Measurements from ENCODE around the gene LMO7.
A peak's percentile ranks its signal among the peaks of the same experiment; 100 is the strongest.

The LMO7 gene

GRCh38 chr13:75759531-75759930, 123.4 kb downstream of the LMO7 start:
- H3K36me3 ChIP-seq (ENCODE audit: control insufficient read depth in 1 of 2, insufficient read depth in 2 of 2, low read depth in 1 of 2, low read length in 2 of 2) = peaks cover 0 to 10% of the 10 kb centered on the region in 2 experiments
- no peak overlapping the region for H2BK5ac ChIP-seq (ENCODE audit: low read depth, low read length, poor library complexity, severe bottlenecking)
- peak overlapping the region; percentile 40 for H4K8ac ChIP-seq (ENCODE audit: low read length)
- no peak overlapping the region for H3K14ac ChIP-seq (ENCODE audit: low read length in 2 of 2)
- H2BK15ac ChIP-seq (ENCODE audit: low read depth, poor library complexity, severe bottlenecking) = no peak overlapping the region
- H3K4ac ChIP-seq (ENCODE audit: low read depth in 1 of 2, low read length in 2 of 2) = no peak overlapping the region
- H3K4me2 ChIP-seq (ENCODE audit: low read length, poor library complexity, severe bottlenecking) = no peak overlapping the region
- no peak overlapping the region for H3K9ac ChIP-seq (ENCODE audit: low read length)
- no peak overlapping the region for H3K18ac ChIP-seq (ENCODE audit: low read depth in 1 of 2, low read length in 2 of 2)
- no peak overlapping the region for H2BK120ac ChIP-seq (ENCODE audit: low read depth, low read length)
- no peaks in the 10 kb centered on the region for H3K27me3 ChIP-seq (ENCODE audit: control insufficient read depth in 1 of 2, insufficient read depth in 1 of 2, low read length in 2 of 2)
- no peaks in the 10 kb centered on the region for H3K9me3 ChIP-seq (ENCODE audit: control insufficient read depth, low read length)
- H4K91ac ChIP-seq (ENCODE audit: low read length) = no peak overlapping the region
- peaks cover 30% of the 10 kb centered on the region for H3K79me1 ChIP-seq (replicated peaks; ENCODE audit: low read length, poor library complexity, severe bottlenecking)
- H3K4me1 ChIP-seq (ENCODE audit: control insufficient read depth, insufficient read depth, low read depth, low read length) = peaks cover 2% of the 10 kb centered on the region
- H3K4me3 ChIP-seq (ENCODE audit: insufficient read depth in 1 of 2, low read depth in 1 of 2, low read length in 2 of 2) = no peak overlapping the region
- WGBS = 96% methylated on average over 6 of the region's 7 CpGs
- H3K27ac ChIP-seq (ENCODE audit: low read length, poor library complexity, severe bottlenecking) = no peak overlapping the region
- H3K23ac ChIP-seq (ENCODE audit: low read length in 2 of 2) = no peak overlapping the region
- no peak overlapping the region for H2AFZ ChIP-seq (ENCODE audit: low read depth, low read length)
- no peak overlapping the region for H2BK12ac ChIP-seq (ENCODE audit: low read length in 2 of 2)
- DNase-seq = no peak
- H2AK5ac ChIP-seq (ENCODE audit: low read length, severe bottlenecking) = no peak overlapping the region

- H3K23ac ChIP-seq (ENCODE audit: low read length in 2 of 2) = no peak overlapping the region
- no peak overlapping the region for H2AK5ac ChIP-seq (ENCODE audit: low read length, severe bottlenecking)
- 90% methylated on average over 6 of the region's 9 CpGs for WGBS
- H2BK15ac ChIP-seq (ENCODE audit: low read depth, poor library complexity, severe bottlenecking) = no peak overlapping the region
- peaks cover 2% of the 10 kb centered on the region for H3K4me1 ChIP-seq (ENCODE audit: control insufficient read depth, insufficient read depth, low read depth, low read length)
- H3K27me3 ChIP-seq (ENCODE audit: control insufficient read depth in 1 of 2, insufficient read depth in 1 of 2, low read length in 2 of 2) = no peaks in the 10 kb centered on the region
- no peak overlapping the region for H3K4ac ChIP-seq (ENCODE audit: low read depth in 1 of 2, low read length in 2 of 2)
- no peak for DNase-seq
- peak overlapping the region; percentile 9 for H4K8ac ChIP-seq (ENCODE audit: low read length)
- H2BK120ac ChIP-seq (ENCODE audit: low read depth, low read length) = no peak overlapping the region
- H2BK5ac ChIP-seq (ENCODE audit: low read depth, low read length, poor library complexity, severe bottlenecking) = no peak overlapping the region
- no peak overlapping the region for H2AFZ ChIP-seq (ENCODE audit: low read depth, low read length)
- H3K14ac ChIP-seq (ENCODE audit: low read length in 2 of 2) = no peak overlapping the region
- peaks cover 26% of the 10 kb centered on the region for H3K79me1 ChIP-seq (replicated peaks; ENCODE audit: low read length, poor library complexity, severe bottlenecking)
- H3K18ac ChIP-seq (ENCODE audit: low read depth in 1 of 2, low read length in 2 of 2) = no peak overlapping the region
- H3K27ac ChIP-seq (ENCODE audit: low read length, poor library complexity, severe bottlenecking) = no peak overlapping the region
- no peak overlapping the region for H3K4me2 ChIP-seq (ENCODE audit: low read length, poor library complexity, severe bottlenecking)
- H3K36me3 ChIP-seq (ENCODE audit: control insufficient read depth in 1 of 2, insufficient read depth in 2 of 2, low read depth in 1 of 2, low read length in 2 of 2) = peaks cover 0 to 10% of the 10 kb centered on the region in 2 experiments
- peak overlapping the region in 1 of 2 experiments; percentile 70 for H3K4me3 ChIP-seq (ENCODE audit: insufficient read depth in 1 of 2, low read depth in 1 of 2, low read length in 2 of 2)
- no peak overlapping the region for H2BK12ac ChIP-seq (ENCODE audit: low read length in 2 of 2)
- H3K9ac ChIP-seq (ENCODE audit: low read length) = peak overlapping the region; percentile 82
- no peak overlapping the region for H4K91ac ChIP-seq (ENCODE audit: low read length)
- H3K9me3 ChIP-seq (ENCODE audit: control insufficient read depth, low read length) = no peaks in the 10 kb centered on the region
Observed at GRCh38 chr13:75760131-75761021, 124.2 kb downstream of the LMO7 start.

- no peak for DNase-seq
- Histone ChIP-seq H3K27ac (ENCODE audit: low read length, poor library complexity, severe bottlenecking) (no peak overlapping the region), H2BK12ac (ENCODE audit: low read length in 2 of 2) (no peak overlapping the region), H3K18ac (ENCODE audit: low read depth in 1 of 2, low read length in 2 of 2) (no peak overlapping the region), H3K4me3 (ENCODE audit: insufficient read depth in 1 of 2, low read depth in 1 of 2, low read length in 2 of 2) (peak overlapping the region in 1 of 2 experiments; percentile 70), H2BK120ac (ENCODE audit: low read depth, low read length) (no peak overlapping the region), H3K4ac (ENCODE audit: low read depth in 1 of 2, low read length in 2 of 2) (no peak overlapping the region), H3K4me2 (ENCODE audit: low read length, poor library complexity, severe bottlenecking) (no peak overlapping the region), H2AFZ (ENCODE audit: low read depth, low read length) (no peak overlapping the region), H4K91ac (ENCODE audit: low read length) (no peak overlapping the region), H2BK5ac (ENCODE audit: low read depth, low read length, poor library complexity, severe bottlenecking) (no peak overlapping the region), H3K27me3 (ENCODE audit: control insufficient read depth in 1 of 2, insufficient read depth in 1 of 2, low read length in 2 of 2) (no peaks in the 10 kb centered on the region), H3K9me3 (ENCODE audit: control insufficient read depth, low read length) (no peaks in the 10 kb centered on the region), H2BK15ac (ENCODE audit: low read depth, poor library complexity, severe bottlenecking) (no peak overlapping the region), H3K9ac (ENCODE audit: low read length) (peak overlapping the region; percentile 82), H4K8ac (ENCODE audit: low read length) (no peak overlapping the region), H3K36me3 (ENCODE audit: control insufficient read depth in 1 of 2, insufficient read depth in 2 of 2, low read depth in 1 of 2, low read length in 2 of 2) (peaks cover 0 to 5% of the 10 kb centered on the region in 2 experiments), H2AK5ac (ENCODE audit: low read length, severe bottlenecking) (no peak overlapping the region), H3K14ac (ENCODE audit: low read length in 2 of 2) (no peak overlapping the region), H3K23ac (ENCODE audit: low read length in 2 of 2) (no peak overlapping the region), H3K79me1 (replicated peaks; ENCODE audit: low read length, poor library complexity, severe bottlenecking) (peaks cover 33% of the 10 kb centered on the region), H3K4me1 (ENCODE audit: control insufficient read depth, insufficient read depth, low read depth, low read length) (peaks cover 2% of the 10 kb centered on the region)
- whole genome bisulfite sequencing = 87% methylated on average over 3 of the region's 3 CpGs
Observed at GRCh38 chr13:75761369-75761768, 125.2 kb downstream of the LMO7 start.

GRCh38 chr13:75762076-75762937, 126.2 kb downstream of the LMO7 start:
- Histone ChIP-seq H2BK120ac (ENCODE audit: low read depth, low read length) (no peak overlapping the region), H2BK5ac (ENCODE audit: low read depth, low read length, poor library complexity, severe bottlenecking) (no peak overlapping the region), H2BK15ac (ENCODE audit: low read depth, poor library complexity, severe bottlenecking) (no peak overlapping the region), H4K8ac (ENCODE audit: low read length) (no peak overlapping the region), H3K9me3 (ENCODE audit: control insufficient read depth, low read length) (no peaks in the 10 kb centered on the region), H3K23ac (ENCODE audit: low read length in 2 of 2) (no peak overlapping the region), H3K4me1 (ENCODE audit: control insufficient read depth, insufficient read depth, low read depth, low read length) (peaks cover 2% of the 10 kb centered on the region), H3K18ac (ENCODE audit: low read depth in 1 of 2, low read length in 2 of 2) (no peak overlapping the region), H3K4me3 (ENCODE audit: insufficient read depth in 1 of 2, low read depth in 1 of 2, low read length in 2 of 2) (peak overlapping the region in 1 of 2 experiments; percentile 70), H2AK5ac (ENCODE audit: low read length, severe bottlenecking) (no peak overlapping the region), H3K14ac (ENCODE audit: low read length in 2 of 2) (no peak overlapping the region), H3K36me3 (ENCODE audit: control insufficient read depth in 1 of 2, insufficient read depth in 2 of 2, low read depth in 1 of 2, low read length in 2 of 2) (no peaks in the 10 kb centered on the region), H4K91ac (ENCODE audit: low read length) (no peak overlapping the region), H3K27ac (ENCODE audit: low read length, poor library complexity, severe bottlenecking) (no peak overlapping the region), H3K27me3 (ENCODE audit: control insufficient read depth in 1 of 2, insufficient read depth in 1 of 2, low read length in 2 of 2) (no peaks in the 10 kb centered on the region), H3K79me1 (replicated peaks; ENCODE audit: low read length, poor library complexity, severe bottlenecking) (peaks cover 28% of the 10 kb centered on the region), H3K9ac (ENCODE audit: low read length) (peak overlapping the region; percentile 82), H2AFZ (ENCODE audit: low read depth, low read length) (no peak overlapping the region), H3K4ac (ENCODE audit: low read depth in 1 of 2, low read length in 2 of 2) (no peak overlapping the region), H2BK12ac (ENCODE audit: low read length in 2 of 2) (no peak overlapping the region), H3K4me2 (ENCODE audit: low read length, poor library complexity, severe bottlenecking) (no peak overlapping the region)
- 97% methylated on average over 6 of the region's 7 CpGs for WGBS
- DNase-seq = no peak
